Measurements from ENCODE around the gene TLX3.

TLX3 gene

GRCh38 chr5:171313481-171314206 lies 4.6 kb downstream of the TLX3 start:
- Histone ChIP-seq H3K4me3 (ENCODE audit: low read depth, low read length) (no peak overlapping the region), H3K27ac (ENCODE audit: low read depth, low read length) (no peak overlapping the region), H3K79me2 (ENCODE audit: control insufficient read depth, insufficient read depth, low read length, unreplicated experiment) (no peaks in the 10 kb centered on the region), H3K36me3 (ENCODE audit: insufficient read depth, low read length) (no peaks in the 10 kb centered on the region), H3K27me3 (ENCODE audit: insufficient read depth, low read length) (peaks cover 97% of the 10 kb centered on the region), H2AFZ (ENCODE audit: low read length, unreplicated experiment) (no peak overlapping the region), H3K4me1 (ENCODE audit: control insufficient read depth, insufficient read depth, low read length, unreplicated experiment) (peaks cover 3% of the 10 kb centered on the region)

- Histone ChIP-seq H2AFZ (ENCODE audit: low read length, unreplicated experiment) (no peak overlapping the region), H3K27me3 (ENCODE audit: insufficient read depth, low read length) (peaks cover 97% of the 10 kb centered on the region), H3K4me1 (ENCODE audit: control insufficient read depth, insufficient read depth, low read length, unreplicated experiment) (peaks cover 3% of the 10 kb centered on the region), H3K36me3 (ENCODE audit: insufficient read depth, low read length) (no peaks in the 10 kb centered on the region), H3K79me2 (ENCODE audit: control insufficient read depth, insufficient read depth, low read length, unreplicated experiment) (no peaks in the 10 kb centered on the region), H3K27ac (ENCODE audit: low read depth, low read length) (no peak overlapping the region), H3K4me3 (ENCODE audit: low read depth, low read length) (peak overlapping the region; percentile 55)
Measured at GRCh38 chr5:171314728-171315385, 5.8 kb downstream of the TLX3 start.

GRCh38 chr5:171315386-171315891 lies 6.4 kb downstream of the TLX3 start:
- H3K79me2 ChIP-seq (ENCODE audit: control insufficient read depth, insufficient read depth, low read length, unreplicated experiment) = no peaks in the 10 kb centered on the region
- peaks cover 3% of the 10 kb centered on the region for H3K4me1 ChIP-seq (ENCODE audit: control insufficient read depth, insufficient read depth, low read length, unreplicated experiment)
- peak overlapping the region; percentile 55 for H3K4me3 ChIP-seq (ENCODE audit: low read depth, low read length)
- peaks cover 97% of the 10 kb centered on the region for H3K27me3 ChIP-seq (ENCODE audit: insufficient read depth, low read length)
- H2AFZ ChIP-seq (ENCODE audit: low read length, unreplicated experiment) = no peak overlapping the region
- H3K36me3 ChIP-seq (ENCODE audit: insufficient read depth, low read length) = no peaks in the 10 kb centered on the region
- H3K27ac ChIP-seq (ENCODE audit: low read depth, low read length) = no peak overlapping the region

GRCh38 chr5:171315925-171316257 lies 6.8 kb downstream of the TLX3 start:
- H3K4me3 ChIP-seq (ENCODE audit: low read depth, low read length) = peak overlapping the region; percentile 55
- no peak overlapping the region for H2AFZ ChIP-seq (ENCODE audit: low read length, unreplicated experiment)
- H3K27me3 ChIP-seq (ENCODE audit: insufficient read depth, low read length) = peaks cover 96% of the 10 kb centered on the region
- H3K4me1 ChIP-seq (ENCODE audit: control insufficient read depth, insufficient read depth, low read length, unreplicated experiment) = peaks cover 3% of the 10 kb centered on the region
- no peaks in the 10 kb centered on the region for H3K36me3 ChIP-seq (ENCODE audit: insufficient read depth, low read length)
- H3K79me2 ChIP-seq (ENCODE audit: control insufficient read depth, insufficient read depth, low read length, unreplicated experiment) = no peaks in the 10 kb centered on the region
- H3K27ac ChIP-seq (ENCODE audit: low read depth, low read length) = no peak overlapping the region

- no peaks in the 10 kb centered on the region for H3K79me2 ChIP-seq (ENCODE audit: control insufficient read depth, insufficient read depth, low read length, unreplicated experiment)
- H3K36me3 ChIP-seq (ENCODE audit: insufficient read depth, low read length) = no peaks in the 10 kb centered on the region
- H3K4me1 ChIP-seq (ENCODE audit: control insufficient read depth, insufficient read depth, low read length, unreplicated experiment) = peaks cover 3% of the 10 kb centered on the region
- H3K27ac ChIP-seq (ENCODE audit: low read depth, low read length) = no peak overlapping the region
- H2AFZ ChIP-seq (ENCODE audit: low read length, unreplicated experiment) = no peak overlapping the region
- peaks cover 98% of the 10 kb centered on the region for H3K27me3 ChIP-seq (ENCODE audit: insufficient read depth, low read length)
- peak overlapping the region; percentile 55 for H3K4me3 ChIP-seq (ENCODE audit: low read depth, low read length)
Measured at GRCh38 chr5:171316258-171317121, 7.4 kb downstream of the TLX3 start.

GRCh38 chr5:171317230-171317629 lies 8.2 kb downstream of the TLX3 start:
- no peak overlapping the region for H3K27ac ChIP-seq (ENCODE audit: low read depth, low read length)
- no peaks in the 10 kb centered on the region for H3K79me2 ChIP-seq (ENCODE audit: control insufficient read depth, insufficient read depth, low read length, unreplicated experiment)
- H2AFZ ChIP-seq (ENCODE audit: low read length, unreplicated experiment) = no peak overlapping the region
- no peaks in the 10 kb centered on the region for H3K36me3 ChIP-seq (ENCODE audit: insufficient read depth, low read length)
- H3K27me3 ChIP-seq (ENCODE audit: insufficient read depth, low read length) = peaks cover 98% of the 10 kb centered on the region
- no peak overlapping the region for H3K4me3 ChIP-seq (ENCODE audit: low read depth, low read length)
- peaks cover 3% of the 10 kb centered on the region for H3K4me1 ChIP-seq (ENCODE audit: control insufficient read depth, insufficient read depth, low read length, unreplicated experiment)

GRCh38 chr5:171318026-171318425 lies 9.0 kb downstream of the TLX3 start:
- H3K4me1 ChIP-seq (ENCODE audit: control insufficient read depth, insufficient read depth, low read length, unreplicated experiment) = no peaks in the 10 kb centered on the region
- H3K27me3 ChIP-seq (ENCODE audit: insufficient read depth, low read length) = peaks cover 98% of the 10 kb centered on the region
- no peaks in the 10 kb centered on the region for H3K36me3 ChIP-seq (ENCODE audit: insufficient read depth, low read length)
- H2AFZ ChIP-seq (ENCODE audit: low read length, unreplicated experiment) = no peak overlapping the region
- H3K79me2 ChIP-seq (ENCODE audit: control insufficient read depth, insufficient read depth, low read length, unreplicated experiment) = no peaks in the 10 kb centered on the region
- H3K27ac ChIP-seq (ENCODE audit: low read depth, low read length) = no peak overlapping the region
- H3K4me3 ChIP-seq (ENCODE audit: low read depth, low read length) = no peak overlapping the region

- no peaks in the 10 kb centered on the region for H3K79me2 ChIP-seq (ENCODE audit: control insufficient read depth, insufficient read depth, low read length, unreplicated experiment)
- no peak overlapping the region for H3K4me3 ChIP-seq (ENCODE audit: low read depth, low read length)
- H3K27me3 ChIP-seq (ENCODE audit: insufficient read depth, low read length) = peaks cover 97% of the 10 kb centered on the region
- no peak overlapping the region for H2AFZ ChIP-seq (ENCODE audit: low read length, unreplicated experiment)
- no peaks in the 10 kb centered on the region for H3K4me1 ChIP-seq (ENCODE audit: control insufficient read depth, insufficient read depth, low read length, unreplicated experiment)
- H3K36me3 ChIP-seq (ENCODE audit: insufficient read depth, low read length) = no peaks in the 10 kb centered on the region
- H3K27ac ChIP-seq (ENCODE audit: low read depth, low read length) = no peak overlapping the region
Measured at GRCh38 chr5:171321447-171321846, 12.4 kb downstream of the TLX3 start.

- no peak overlapping the region for H3K27ac ChIP-seq (ENCODE audit: low read depth, low read length)
- no peak overlapping the region for H3K4me3 ChIP-seq (ENCODE audit: low read depth, low read length)
- no peaks in the 10 kb centered on the region for H3K4me1 ChIP-seq (ENCODE audit: control insufficient read depth, insufficient read depth, low read length, unreplicated experiment)
- H3K36me3 ChIP-seq (ENCODE audit: insufficient read depth, low read length) = no peaks in the 10 kb centered on the region
- no peak overlapping the region for H2AFZ ChIP-seq (ENCODE audit: low read length, unreplicated experiment)
- peaks cover 97% of the 10 kb centered on the region for H3K27me3 ChIP-seq (ENCODE audit: insufficient read depth, low read length)
- no peaks in the 10 kb centered on the region for H3K79me2 ChIP-seq (ENCODE audit: control insufficient read depth, insufficient read depth, low read length, unreplicated experiment)
Measured at GRCh38 chr5:171322527-171322926, 13.5 kb downstream of the TLX3 start.

- Histone ChIP-seq H2AFZ (ENCODE audit: low read length, unreplicated experiment) (no peak overlapping the region), H3K36me3 (ENCODE audit: insufficient read depth, low read length) (no peaks in the 10 kb centered on the region), H3K4me3 (ENCODE audit: low read depth, low read length) (no peak overlapping the region), H3K4me1 (ENCODE audit: control insufficient read depth, insufficient read depth, low read length, unreplicated experiment) (no peaks in the 10 kb centered on the region), H3K27me3 (ENCODE audit: insufficient read depth, low read length) (peaks cover 97% of the 10 kb centered on the region), H3K79me2 (ENCODE audit: control insufficient read depth, insufficient read depth, low read length, unreplicated experiment) (no peaks in the 10 kb centered on the region), H3K27ac (ENCODE audit: low read depth, low read length) (no peak overlapping the region)
Measured at GRCh38 chr5:171323007-171323406, 14.0 kb downstream of the TLX3 start.
